Suprapubic skin (tissue), 4 donors: ENCODE measurements around the gene EEA1. TPM values are rescaled to one million over a fixed set of nuclear protein-coding genes. Genes with fewer than 3 reads are reported as not detected.

Source experiments
- DNase-seq, 2 donors: peaks; one replicate each; pipeline ENCODE4 v3.0.0-alpha.2; 2019; ENCODE audit warnings: low spot score in 2 of 2
- H3K27ac ChIP-seq: fragments of 200-600 bp; sonication (generic); one replicate; pipeline ENCODE4 v1.5.1; 2019
- H3K27me3 ChIP-seq: fragments of 200-600 bp; sonication (generic); one replicate; pipeline ENCODE4 v1.5.1; 2019
- H3K36me3 ChIP-seq: fragments of 200-600 bp; sonication (generic); one replicate; pipeline ENCODE4 v1.5.1; 2019
- H3K4me1 ChIP-seq: fragments of 200-600 bp; sonication (generic); one replicate; pipeline ENCODE4 v1.5.1; 2019
- H3K4me3 ChIP-seq: fragments of 200-600 bp; sonication (generic); one replicate; pipeline ENCODE4 v1.5.1; 2019; ENCODE audit warnings: mild to moderate bottlenecking
- H3K9me3 ChIP-seq: fragments of 200-600 bp; sonication (generic); one replicate; pipeline ENCODE4 v1.5.1; 2019
- EP300 ChIP-seq: sonication (generic); formaldehyde crosslinking; IDR thresholded peaks from one replicate; pipeline ENCODE4 v1.6.1; 2017; ENCODE audit warnings: antibody characterized with exemption
- POLR2A ChIP-seq, 2 donors: fragments of 450-650 bp; IDR thresholded peaks; one replicate each; pipeline ENCODE4 v1.6.1; 2017; ENCODE audit warnings: antibody characterized with exemption in 2 of 2, mild to moderate bottlenecking in 2 of 2, moderate library complexity in 2 of 2
- POLR2AphosphoS5 ChIP-seq, 3 donors: sonication (generic); formaldehyde crosslinking; IDR thresholded peaks; one replicate each; pipeline ENCODE4 v1.6.1; 2017; ENCODE audit warnings: antibody characterized with exemption in 3 of 3
- WGBS: methylation state at CpG from one replicate; pipeline ENCODE4 v1.1.5; 2018; 5-methylcytosine and 5-hydroxymethylcytosine counted together
- total RNA-seq, 4 donors: library from RNA; depleted of rRNA; stranded (reverse); fragments of >200 nt; gene quantifications; one replicate each; pipeline ENCODE4 v1.1.0, GENCODE V29; 2016
- TF ChIP-seq, protein P1 (sequence below), 2 donors: fragments of 200-600 bp in 1 of 2; fragments of 450-650 bp in 1 of 2; sonication (generic) in 1 of 2; IDR thresholded peaks; one replicate each; pipeline ENCODE4 v1.5.1; 2016 to 2019; ENCODE audit warnings: antibody characterized with exemption in 2 of 2, mild to moderate bottlenecking in 1 of 2, moderate library complexity in 1 of 2

EEA1 gene
- total RNA-seq, 4 donors from 2014 or later: 17.9 to 55.0 (median 23.2) TPM

DNA sequence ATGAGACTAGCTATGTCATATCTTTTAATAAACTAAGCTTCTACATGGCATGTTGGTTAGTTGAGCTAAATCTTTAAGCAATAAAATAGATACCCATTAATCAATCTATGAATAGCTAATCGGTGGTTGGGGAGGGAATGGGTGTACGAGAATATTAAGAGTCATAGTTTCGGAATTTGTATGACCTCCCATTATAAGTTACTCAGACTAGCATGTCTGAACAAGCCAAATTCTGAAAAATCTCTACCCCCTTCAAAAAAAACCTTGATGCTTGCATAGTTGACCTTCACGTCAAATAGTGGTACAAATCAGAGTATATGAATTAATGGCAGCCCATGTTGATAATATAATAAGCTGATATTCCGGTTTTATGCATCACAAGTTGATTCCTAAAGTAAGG is 166.3 kb downstream of the EEA1 start:
- Histone ChIP-seq H3K27ac (no peak overlapping the region), H3K4me3 (no peak overlapping the region), H3K4me1 (no peaks in the 10 kb centered on the region), H3K36me3 (no peaks in the 10 kb centered on the region), H3K27me3 (no peaks in the 10 kb centered on the region), H3K9me3 (no peaks in the 10 kb centered on the region)
- TF ChIP-seq POLR2A (IDR thresholded peaks at IDR 0.05) (no peak), EP300 (no peak), POLR2AphosphoS5 (IDR thresholded peaks at IDR 0.05) (no peak)
- TF ChIP-seq, protein P1, sequence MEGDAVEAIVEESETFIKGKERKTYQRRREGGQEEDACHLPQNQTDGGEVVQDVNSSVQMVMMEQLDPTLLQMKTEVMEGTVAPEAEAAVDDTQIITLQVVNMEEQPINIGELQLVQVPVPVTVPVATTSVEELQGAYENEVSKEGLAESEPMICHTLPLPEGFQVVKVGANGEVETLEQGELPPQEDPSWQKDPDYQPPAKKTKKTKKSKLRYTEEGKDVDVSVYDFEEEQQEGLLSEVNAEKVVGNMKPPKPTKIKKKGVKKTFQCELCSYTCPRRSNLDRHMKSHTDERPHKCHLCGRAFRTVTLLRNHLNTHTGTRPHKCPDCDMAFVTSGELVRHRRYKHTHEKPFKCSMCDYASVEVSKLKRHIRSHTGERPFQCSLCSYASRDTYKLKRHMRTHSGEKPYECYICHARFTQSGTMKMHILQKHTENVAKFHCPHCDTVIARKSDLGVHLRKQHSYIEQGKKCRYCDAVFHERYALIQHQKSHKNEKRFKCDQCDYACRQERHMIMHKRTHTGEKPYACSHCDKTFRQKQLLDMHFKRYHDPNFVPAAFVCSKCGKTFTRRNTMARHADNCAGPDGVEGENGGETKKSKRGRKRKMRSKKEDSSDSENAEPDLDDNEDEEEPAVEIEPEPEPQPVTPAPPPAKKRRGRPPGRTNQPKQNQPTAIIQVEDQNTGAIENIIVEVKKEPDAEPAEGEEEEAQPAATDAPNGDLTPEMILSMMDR (IDR thresholded peaks at IDR 0.05): no peak
- WGBS: 92% methylated on average over 5 of the region's 5 CpGs
- no peak for DNase-seq

DNA sequence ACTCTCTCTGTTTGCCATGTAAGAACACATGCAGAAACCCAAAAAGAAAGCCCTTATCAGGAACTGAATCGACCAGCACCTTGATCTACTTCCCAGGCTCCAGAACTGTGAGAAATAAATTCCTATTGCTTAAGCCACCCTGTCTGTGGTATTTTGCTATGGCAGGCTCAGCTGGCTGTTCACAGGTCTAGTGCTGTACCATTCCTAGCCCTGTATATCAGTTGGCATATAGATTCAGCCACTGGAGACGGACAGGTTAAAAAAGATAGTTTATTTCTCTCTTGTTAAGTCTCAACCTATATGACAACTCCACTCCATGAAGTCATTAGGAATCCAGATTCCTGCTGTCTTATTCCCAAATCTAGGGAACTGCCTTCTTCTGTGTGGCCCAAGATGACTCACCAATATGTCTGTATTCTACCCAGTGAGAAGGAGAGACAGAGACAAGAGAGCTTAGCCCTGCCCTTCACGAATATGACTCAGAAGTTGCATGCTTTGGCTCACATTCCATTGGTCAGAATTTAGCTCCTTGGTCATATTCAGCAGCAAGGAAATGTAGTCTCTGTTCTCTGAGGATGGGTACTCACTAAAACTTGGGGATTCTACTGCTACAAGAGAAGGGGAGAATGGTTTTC is 169.3 kb downstream of the EEA1 start:
- H3K4me3 ChIP-seq: no peak overlapping the region
- H3K9me3 ChIP-seq: no peaks in the 10 kb centered on the region
- H3K27ac ChIP-seq: no peak overlapping the region
- DNase-seq: no peak
- H3K36me3 ChIP-seq: no peaks in the 10 kb centered on the region
- WGBS: 80% methylated on average over 3 of the region's 3 CpGs
- no peaks in the 10 kb centered on the region for H3K4me1 ChIP-seq
- TF ChIP-seq POLR2AphosphoS5 (IDR thresholded peaks at IDR 0.05): no peak
- TF ChIP-seq POLR2A (IDR thresholded peaks at IDR 0.05): no peak
- TF ChIP-seq EP300: no peak
- TF ChIP-seq, protein P1 (IDR thresholded peaks at IDR 0.05): no peak
- no peaks in the 10 kb centered on the region for H3K27me3 ChIP-seq

DNA sequence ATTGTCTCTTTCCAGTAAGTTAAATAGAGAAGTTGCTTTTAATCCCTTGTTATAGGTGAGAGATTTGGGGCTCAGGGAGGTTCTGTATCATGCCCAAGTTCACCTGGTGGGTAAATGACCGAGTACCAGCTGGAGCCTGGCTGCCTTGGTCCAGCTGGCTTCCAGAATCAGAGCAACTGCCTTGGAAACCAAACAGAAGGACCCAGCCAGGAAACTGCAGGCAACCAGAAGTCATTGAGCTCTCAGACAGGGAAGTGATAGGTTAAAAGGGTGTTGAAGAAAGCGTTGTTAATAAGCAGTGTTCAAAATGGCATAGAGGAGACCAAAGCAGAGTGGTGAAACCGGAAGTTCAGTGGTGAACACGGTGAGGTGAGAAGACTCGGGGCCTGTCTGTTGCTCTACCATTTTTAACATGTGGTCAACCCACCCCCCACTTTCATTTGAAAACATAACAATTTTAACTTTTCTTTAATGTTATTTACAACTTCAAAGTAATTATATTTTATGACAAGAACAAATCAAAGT is 171.4 kb downstream of the EEA1 start:
- H3K27ac ChIP-seq: no peak overlapping the region
- 85% methylated on average over 5 of the region's 5 CpGs for WGBS
- H3K4me3 ChIP-seq: no peak overlapping the region
- no peaks in the 10 kb centered on the region for H3K36me3 ChIP-seq
- no peaks in the 10 kb centered on the region for H3K27me3 ChIP-seq
- H3K4me1 ChIP-seq: no peaks in the 10 kb centered on the region
- H3K9me3 ChIP-seq: no peaks in the 10 kb centered on the region
- no peak for DNase-seq
- no peak for TF ChIP-seq POLR2A (IDR thresholded peaks at IDR 0.05)
- no peak for TF ChIP-seq POLR2AphosphoS5 (IDR thresholded peaks at IDR 0.05)
- TF ChIP-seq EP300: no peak
- TF ChIP-seq, protein P1 (IDR thresholded peaks at IDR 0.05): no peak

DNA sequence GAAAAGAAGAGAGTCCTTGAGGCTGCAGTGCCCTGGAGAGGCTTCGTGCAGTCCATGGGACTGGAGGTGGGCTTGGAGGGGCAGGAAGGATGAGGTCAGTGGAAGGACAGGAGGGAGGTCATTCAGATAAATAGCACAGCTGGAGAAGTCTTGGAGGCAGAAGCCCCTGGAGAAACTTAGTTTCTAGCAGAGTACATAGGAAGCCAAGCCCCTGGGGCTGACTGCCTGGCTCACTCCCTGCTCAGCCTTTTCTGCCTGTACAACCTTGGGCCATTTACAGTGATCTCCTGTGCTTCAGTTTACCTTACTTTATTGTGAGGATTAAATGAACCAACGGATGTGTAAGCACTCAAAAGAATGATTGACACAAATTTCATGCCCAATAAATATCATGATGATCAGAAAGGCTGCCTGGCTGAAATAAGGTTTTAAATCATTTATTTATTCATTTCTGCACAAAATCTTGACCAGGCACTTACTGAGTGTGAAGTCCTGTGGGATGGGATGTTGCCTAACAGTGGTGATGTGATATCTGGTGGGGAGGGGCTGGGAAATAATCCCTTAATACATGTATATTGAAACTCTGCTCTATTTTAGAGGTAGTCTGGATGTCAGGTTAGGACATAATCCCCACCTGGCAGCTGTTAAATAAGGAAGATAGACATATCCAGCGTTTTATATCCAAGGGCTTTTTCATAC is 172.0 kb downstream of the EEA1 start:
- WGBS: 73% methylated on average over 3 of the region's 3 CpGs
- H3K27ac ChIP-seq: no peak overlapping the region
- H3K27me3 ChIP-seq: no peaks in the 10 kb centered on the region
- DNase-seq: no peak
- no peaks in the 10 kb centered on the region for H3K4me1 ChIP-seq
- TF ChIP-seq, protein P1 (IDR thresholded peaks at IDR 0.05): no peak
- TF ChIP-seq POLR2A (IDR thresholded peaks at IDR 0.05) (no peak), POLR2AphosphoS5 (IDR thresholded peaks at IDR 0.05) (no peak), EP300 (no peak)
- H3K9me3 ChIP-seq: no peaks in the 10 kb centered on the region
- H3K4me3 ChIP-seq: no peak overlapping the region
- H3K36me3 ChIP-seq: no peaks in the 10 kb centered on the region
